ENCODE data around the gene ARHGEF6. TPM values are rescaled to one million over a fixed set of nuclear protein-coding genes. Genes with fewer than 3 reads are reported as not detected.

Gene ARHGEF6
- total RNA-seq, 1 donor from 2014 or later, result 1.6 TPM

GRCh38 chrX:136674270-136674985 lies 106.3 kb downstream of the ARHGEF6 start:
- TF ChIP-seq, protein P1, sequence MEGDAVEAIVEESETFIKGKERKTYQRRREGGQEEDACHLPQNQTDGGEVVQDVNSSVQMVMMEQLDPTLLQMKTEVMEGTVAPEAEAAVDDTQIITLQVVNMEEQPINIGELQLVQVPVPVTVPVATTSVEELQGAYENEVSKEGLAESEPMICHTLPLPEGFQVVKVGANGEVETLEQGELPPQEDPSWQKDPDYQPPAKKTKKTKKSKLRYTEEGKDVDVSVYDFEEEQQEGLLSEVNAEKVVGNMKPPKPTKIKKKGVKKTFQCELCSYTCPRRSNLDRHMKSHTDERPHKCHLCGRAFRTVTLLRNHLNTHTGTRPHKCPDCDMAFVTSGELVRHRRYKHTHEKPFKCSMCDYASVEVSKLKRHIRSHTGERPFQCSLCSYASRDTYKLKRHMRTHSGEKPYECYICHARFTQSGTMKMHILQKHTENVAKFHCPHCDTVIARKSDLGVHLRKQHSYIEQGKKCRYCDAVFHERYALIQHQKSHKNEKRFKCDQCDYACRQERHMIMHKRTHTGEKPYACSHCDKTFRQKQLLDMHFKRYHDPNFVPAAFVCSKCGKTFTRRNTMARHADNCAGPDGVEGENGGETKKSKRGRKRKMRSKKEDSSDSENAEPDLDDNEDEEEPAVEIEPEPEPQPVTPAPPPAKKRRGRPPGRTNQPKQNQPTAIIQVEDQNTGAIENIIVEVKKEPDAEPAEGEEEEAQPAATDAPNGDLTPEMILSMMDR (IDR thresholded peaks at IDR 0.05; ENCODE audit: insufficient read depth, low read length, poor library complexity, severe bottlenecking), result no peak
- no peaks in the 10 kb centered on the region for H3K36me3 ChIP-seq (ENCODE audit: control insufficient read depth, insufficient read depth, low read length)
- no peak for DNase-seq (ENCODE audit: low read depth)
- H3K4me3 ChIP-seq (ENCODE audit: low read depth, low read length), result no peak overlapping the region
- no peaks in the 10 kb centered on the region for H3K27me3 ChIP-seq (ENCODE audit: control insufficient read depth, insufficient read depth, low read length)

DNA sequence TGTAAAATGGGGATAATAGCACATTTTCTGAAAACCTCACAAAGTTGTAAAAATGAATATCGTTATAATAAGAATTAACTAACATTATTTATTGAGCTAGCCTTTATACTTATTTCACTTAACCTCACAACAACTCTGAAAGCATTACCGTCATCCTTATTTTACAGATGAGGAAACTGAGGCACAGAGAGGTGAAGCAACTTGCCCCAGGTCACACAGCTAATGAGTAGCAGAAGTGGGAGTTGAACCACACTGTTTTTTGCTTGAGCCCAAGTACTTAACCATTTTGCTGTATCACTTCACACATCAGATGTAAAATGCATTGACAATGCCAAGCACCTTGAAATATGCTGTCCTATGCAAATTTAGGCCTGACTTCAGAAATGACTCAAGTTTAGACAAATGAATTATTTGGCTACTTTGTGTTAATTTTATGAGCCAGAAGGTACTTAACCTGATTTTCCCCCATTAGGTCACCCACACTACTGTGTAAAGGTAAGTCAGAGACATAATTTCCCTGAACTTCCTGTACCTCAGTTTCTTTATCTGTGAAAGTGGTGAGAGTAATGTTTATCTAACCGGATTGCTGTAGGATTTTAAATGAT lies 109.6 kb downstream of the ARHGEF6 start:
- TF ChIP-seq, protein P1 (IDR thresholded peaks at IDR 0.05; ENCODE audit: insufficient read depth, low read length, poor library complexity, severe bottlenecking), result no peak
- Histone ChIP-seq H3K4me3 (ENCODE audit: low read depth, low read length) (no peak overlapping the region), H3K36me3 (ENCODE audit: control insufficient read depth, insufficient read depth, low read length) (no peaks in the 10 kb centered on the region), H3K27me3 (ENCODE audit: control insufficient read depth, insufficient read depth, low read length) (no peaks in the 10 kb centered on the region)
- no peak for DNase-seq (ENCODE audit: low read depth)

GRCh38 chrX:136667446-136668168 lies 113.1 kb downstream of the ARHGEF6 start:
- Histone ChIP-seq H3K4me3 (ENCODE audit: low read depth, low read length) (no peak overlapping the region), H3K36me3 (ENCODE audit: control insufficient read depth, insufficient read depth, low read length) (no peaks in the 10 kb centered on the region), H3K27me3 (ENCODE audit: control insufficient read depth, insufficient read depth, low read length) (no peaks in the 10 kb centered on the region)
- DNase-seq (ENCODE audit: low read depth), result no peak
- TF ChIP-seq, protein P1 (IDR thresholded peaks at IDR 0.05; ENCODE audit: insufficient read depth, low read length, poor library complexity, severe bottlenecking), result no peak

GRCh38 chrX:136666088-136666487 lies 114.6 kb downstream of the ARHGEF6 start:
- DNase-seq (ENCODE audit: low read depth), result no peak
- H3K36me3 ChIP-seq (ENCODE audit: control insufficient read depth, insufficient read depth, low read length), result no peaks in the 10 kb centered on the region
- TF ChIP-seq, protein P1 (IDR thresholded peaks at IDR 0.05; ENCODE audit: insufficient read depth, low read length, poor library complexity, severe bottlenecking), result no peak
- no peak overlapping the region for H3K4me3 ChIP-seq (ENCODE audit: low read depth, low read length)
- no peaks in the 10 kb centered on the region for H3K27me3 ChIP-seq (ENCODE audit: control insufficient read depth, insufficient read depth, low read length)

DNA sequence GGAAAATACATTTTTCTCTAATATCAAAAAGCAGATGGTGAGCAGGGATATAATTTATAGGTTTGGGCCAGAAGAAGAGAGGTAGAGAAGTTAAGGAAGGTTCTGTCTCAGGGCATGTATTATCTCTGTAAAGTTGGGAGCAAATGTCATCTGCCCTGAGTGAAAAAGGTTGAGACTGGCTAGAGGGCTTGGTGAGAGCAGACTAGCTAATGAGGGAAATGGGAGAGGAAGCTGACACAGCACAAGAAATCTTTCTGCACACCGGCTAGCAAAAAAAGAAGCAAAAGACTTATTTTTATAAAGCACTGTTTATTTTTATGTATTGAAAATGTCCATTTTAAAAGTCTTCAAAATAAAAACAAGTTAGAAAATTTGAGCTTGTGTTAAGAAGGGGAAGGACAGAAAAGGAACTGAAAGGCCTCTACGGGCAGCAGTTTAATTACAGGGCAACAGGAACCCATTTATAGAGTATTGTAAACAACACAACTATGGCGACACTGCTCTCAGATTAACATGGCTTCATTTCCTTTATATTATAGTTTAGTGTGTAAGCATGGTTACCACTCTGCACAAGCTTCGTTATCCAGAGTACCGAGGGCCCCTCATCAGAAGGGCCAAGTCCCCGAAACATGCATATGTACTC lies 115.4 kb downstream of the ARHGEF6 start:
- Histone ChIP-seq H3K27me3 (ENCODE audit: control insufficient read depth, insufficient read depth, low read length) (no peaks in the 10 kb centered on the region), H3K4me3 (ENCODE audit: low read depth, low read length) (no peak overlapping the region), H3K36me3 (ENCODE audit: control insufficient read depth, insufficient read depth, low read length) (no peaks in the 10 kb centered on the region)
- TF ChIP-seq, protein P1 (IDR thresholded peaks at IDR 0.05; ENCODE audit: insufficient read depth, low read length, poor library complexity, severe bottlenecking), result no peak
- DNase-seq (ENCODE audit: low read depth), result no peak
